Measurements from ENCODE around the gene PCYOX1L. TPM values are rescaled to one million over a fixed set of nuclear protein-coding genes. Genes with fewer than 3 reads are reported as not detected.

Gene PCYOX1L
- polyA plus RNA-seq, 4 donors = 17.7 to 19.2 (median 18.5) TPM

DNA sequence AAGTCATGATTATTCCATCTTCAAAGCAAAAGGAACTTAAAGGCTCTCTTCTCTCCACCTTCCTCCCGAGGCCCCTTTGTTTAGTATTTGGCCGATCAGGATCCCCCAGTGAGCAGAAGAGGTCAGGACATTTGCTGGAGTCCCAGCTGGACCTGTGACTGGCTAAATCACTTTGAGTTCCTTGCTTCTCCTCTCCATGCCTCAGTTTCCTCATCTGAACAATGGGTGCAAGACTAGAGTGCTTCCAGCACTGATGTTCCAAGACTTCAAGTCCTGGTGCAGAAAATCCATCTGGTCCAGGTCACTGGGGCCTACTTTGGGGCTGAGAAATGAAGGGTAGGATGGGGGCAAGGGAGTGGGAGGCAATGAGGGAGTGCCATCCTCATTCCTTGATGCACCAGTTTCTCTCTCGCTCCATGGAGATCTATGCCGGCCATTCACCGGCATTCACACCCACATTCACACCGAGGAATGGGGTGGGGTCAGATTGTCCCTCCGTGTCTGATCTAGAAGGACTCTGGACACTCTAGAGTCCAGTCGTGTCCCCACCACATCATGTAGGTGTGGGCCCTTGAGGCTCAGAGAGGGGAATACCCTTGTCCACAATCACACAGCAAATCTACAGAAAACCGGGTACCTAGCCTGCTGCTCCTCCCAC is 60.0 kb downstream of the PCYOX1L start:
- DNase-seq (ENCODE audit: low read depth in 4 of 4, low spot score in 3 of 4) = no peak

DNA sequence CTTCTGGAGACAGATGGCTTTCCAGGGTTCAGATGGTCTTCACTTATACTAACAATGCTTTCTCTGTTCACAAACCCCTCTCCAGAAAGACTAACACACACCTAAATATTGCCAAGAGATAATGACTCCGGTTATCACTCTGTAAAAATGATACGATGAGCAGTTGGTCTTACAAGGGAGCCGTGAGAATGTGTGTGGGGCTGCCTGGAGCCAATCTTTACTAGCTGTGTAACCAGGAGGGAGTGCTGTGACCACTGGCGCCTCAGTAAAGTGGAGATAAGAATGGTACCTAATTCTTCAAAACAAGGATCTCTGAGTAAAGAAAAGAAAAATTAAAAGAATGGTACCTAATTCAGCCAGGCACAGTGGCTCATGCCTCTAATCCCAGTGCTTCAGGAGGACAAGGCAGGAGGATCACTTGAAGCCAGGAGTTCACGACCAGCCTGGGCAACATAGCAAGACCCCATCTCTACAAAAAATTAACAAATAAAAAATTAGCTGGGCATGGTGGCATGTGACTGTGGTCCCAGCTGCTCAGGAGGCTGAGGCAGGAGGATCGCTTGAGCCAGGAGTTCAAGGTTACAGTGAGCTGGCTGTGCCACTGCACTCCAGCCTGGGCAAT is 61.2 kb downstream of the PCYOX1L start:
- no peak for DNase-seq (ENCODE audit: low read depth in 4 of 4, low spot score in 3 of 4)

Other genes starting within 250 kb of the PCYOX1L start
- 1 to 10 TPM in 3 of 4 donors, under 1 TPM in 1; 0.94 to 2.2 (median 1.6) TPM for gene ABLIM3, start 216.6 kb upstream of the PCYOX1L start, polyA plus RNA-seq (ENCODE audit: insufficient read length in 4 of 4)
- 10 to 100 TPM; 17.1 to 21.4 (median 19.3) TPM for gene AFAP1L1, start 86.2 kb upstream of the PCYOX1L start, polyA plus RNA-seq (ENCODE audit: insufficient read length in 4 of 4)
- gene GRPEL2, start 12.5 kb upstream of the PCYOX1L start, polyA plus RNA-seq (ENCODE audit: insufficient read length in 4 of 4) = 10 to 100 TPM; 14.5 to 22.3 (median 20.7) TPM
- gene IL17B, start 21.2 kb downstream of the PCYOX1L start, polyA plus RNA-seq (ENCODE audit: insufficient read length in 4 of 4) = 1 to 10 TPM in 2 of 4 donors, under 1 TPM in 2; 0.46 to 2.8 (median 1.1) TPM
- 100 to 1,000 TPM; 164 to 197 (median 193) TPM for gene CSNK1A1, start 193.4 kb downstream of the PCYOX1L start, polyA plus RNA-seq (ENCODE audit: insufficient read length in 4 of 4)
- 1 to 10 TPM; 5.3 to 6.9 (median 5.8) TPM for gene ARHGEF37, start 223.5 kb downstream of the PCYOX1L start, polyA plus RNA-seq (ENCODE audit: insufficient read length in 4 of 4)